CD14-positive monocyte (primary cell): ENCODE measurements around the gene RNASE4. TPM values are rescaled to one million over a fixed set of nuclear protein-coding genes. Genes with fewer than 3 reads are reported as not detected.
"Not testable (repeated sequence)": the region's sequence is repeated elsewhere in the genome, so short reads cannot be mapped to it uniquely, and the experiment has no call there.

Experiments
- DNase-seq, 3 donors: peaks; one replicate each; pipeline ENCODE4 v3.0.0-alpha.2; 2011 to 2022
- H2AFZ ChIP-seq: 2 replicates; pipeline ENCODE4 v1.6.0; 2012; ENCODE audit warnings: mild to moderate bottlenecking, low read depth, low read length, inconsistent platforms; ENCODE audit not compliant: insufficient read depth, poor library complexity, severe bottlenecking
- H3K27ac ChIP-seq, 2 donors: 1 replicate in 1 of 2; 2 replicates in 1 of 2; pipeline ENCODE4 v1.5.1; 2012 to 2013; ENCODE audit warnings: low read length in 2 of 2, control low read depth in 1 of 2, inconsistent platforms in 1 of 2, low read depth in 1 of 2, mild to moderate bottlenecking in 1 of 2
- H3K27me3 ChIP-seq, 2 donors: one replicate each; pipeline versions ENCODE4 v1.6.0 to v1.6.1; 2011 to 2013; ENCODE audit warnings: low read length in 2 of 2; ENCODE audit not compliant: control insufficient read depth in 2 of 2, insufficient read depth in 2 of 2
- H3K36me3 ChIP-seq, 2 donors: replicated peaks in 1 of 2; 1 replicate in 1 of 2; 2 replicates in 1 of 2; pipeline versions ENCODE4 v1.5.1 to v1.6.1; 2012 to 2013; ENCODE audit warnings: low read length in 2 of 2, control low read depth in 1 of 2, inconsistent platforms in 1 of 2, mild to moderate bottlenecking in 1 of 2; ENCODE audit not compliant: insufficient read depth in 2 of 2, control insufficient read depth in 1 of 2
- H3K4me1 ChIP-seq, 2 donors: 1 replicate in 1 of 2; 2 replicates in 1 of 2; pipeline versions ENCODE4 v1.5.1 to v1.6.1; 2012 to 2013; ENCODE audit warnings: low read length in 2 of 2, control low read depth in 1 of 2, inconsistent platforms in 1 of 2, mild to moderate bottlenecking in 1 of 2, moderate library complexity in 1 of 2; ENCODE audit not compliant: insufficient read depth in 2 of 2, control insufficient read depth in 1 of 2
- H3K4me2 ChIP-seq: replicated peaks from 2 replicates; pipeline ENCODE3; 2012; ENCODE audit warnings: low read length, moderate library complexity, mild to moderate bottlenecking; ENCODE audit not compliant: poor library complexity, severe bottlenecking; ENCODE audit errors: extremely low read depth
- H3K4me3 ChIP-seq, 3 experiments: fragments of 200-600 bp in 1 of 3; sonication (generic) in 1 of 3; replicated peaks in 1 of 3; 1 replicate in 2 of 3; 2 replicates in 1 of 3; pipeline ENCODE4 v1.5.1; 2011 to 2013; ENCODE audit warnings: low read length in 3 of 3, mild to moderate bottlenecking in 3 of 3, control low read depth in 2 of 3, low read depth in 2 of 3, inconsistent platforms in 1 of 3, moderate library complexity in 1 of 3
- H3K79me2 ChIP-seq: 2 replicates; pipeline ENCODE4 v1.6.0; 2012; ENCODE audit warnings: mild to moderate bottlenecking, control low read depth, inconsistent platforms, low read length, moderate library complexity; ENCODE audit not compliant: insufficient read depth
- H3K9ac ChIP-seq: 2 replicates; pipeline ENCODE4 v1.6.0; 2017; ENCODE audit warnings: low read length, mild to moderate bottlenecking; ENCODE audit not compliant: insufficient read depth, poor library complexity, severe bottlenecking
- H3K9me3 ChIP-seq, 2 donors: replicated peaks in 1 of 2; 1 replicate in 1 of 2; 2 replicates in 1 of 2; pipeline versions ENCODE4 v1.5.1 to v1.6.1; 2012 to 2013; ENCODE audit warnings: low read length in 2 of 2, control low read depth in 1 of 2; ENCODE audit not compliant: control insufficient read depth in 1 of 2, insufficient read depth in 1 of 2
- H4K20me1 ChIP-seq: 2 replicates; pipeline ENCODE4 v1.6.0; 2012; ENCODE audit warnings: mild to moderate bottlenecking, low read length, control low read depth, moderate library complexity; ENCODE audit not compliant: insufficient read depth
- H3K27ac Mint-ChIP-seq, 7 donors: one replicate each; pipeline ENCODE4 v1.8.0; 2020; ENCODE audit warnings: mild to moderate bottlenecking in 7 of 7, mixed read lengths in 7 of 7, moderate library complexity in 6 of 7, inconsistent platforms in 2 of 7
- H3K27me3 Mint-ChIP-seq, 3 donors: one replicate each; pipeline ENCODE4 v1.8.0; 2021 to 2022; ENCODE audit warnings: low read depth in 3 of 3, mild to moderate bottlenecking in 3 of 3, mixed read lengths in 3 of 3, moderate library complexity in 3 of 3, inconsistent platforms in 1 of 3
- H3K36me3 Mint-ChIP-seq, 2 donors: one replicate each; pipeline ENCODE4 v1.8.0; 2020; ENCODE audit warnings: mixed read lengths in 2 of 2, inconsistent platforms in 1 of 2, mild to moderate bottlenecking in 1 of 2
- H3K4me1 Mint-ChIP-seq: one replicate; pipeline ENCODE4 v1.8.0; 2020; ENCODE audit warnings: mild to moderate bottlenecking, mixed read lengths
- H3K4me3 Mint-ChIP-seq, 2 donors: one replicate each; pipeline ENCODE4 v1.8.0; 2020; ENCODE audit warnings: mild to moderate bottlenecking in 2 of 2, mixed read lengths in 2 of 2, moderate library complexity in 1 of 2
- H3K9me3 Mint-ChIP-seq, 7 donors: one replicate each; pipeline ENCODE4 v1.8.0; 2020 to 2022; ENCODE audit warnings: mixed read lengths in 7 of 7, mild to moderate bottlenecking in 6 of 7, moderate library complexity in 6 of 7, inconsistent platforms in 2 of 7
- CTCF ChIP-seq: fragments of 200-600 bp; IDR thresholded peaks from one replicate; pipeline ENCODE4 v1.8.0; 2022; ENCODE audit warnings: antibody characterized with exemption, mild to moderate bottlenecking
- WGBS: methylation state at CpG from one replicate; pipeline ENCODE4 v1.1.5; 2013; ENCODE audit warnings: missing lambda C conversion rate; ENCODE audit not compliant: insufficient coverage; 5-methylcytosine and 5-hydroxymethylcytosine counted together
- intact Hi-C, 2 donors: fragments of 100-400 bp; cut with micrococcal nuclease; formaldehyde crosslinking; loops; one replicate each; pipeline versions ENCODE4 v1.15.0 to v1.15.1; 2023
- polyA plus RNA-seq, 3 donors: library from polyadenylated mRNA; depleted of rRNA in 1 of 3; unstranded in 2 of 3; stranded (reverse) in 1 of 3; fragments of 300-500 nt in 2 of 3; fragments of >200 nt in 1 of 3; fragmentation: Illumina TruSeq in 2 of 3; gene quantifications; 1 replicate in 2 of 3; 2 replicates in 1 of 3; pipeline ENCODE4 v1.2.3, GENCODE V29; 2012 to 2021

Gene RNASE4
- polyA plus RNA-seq, 3 donors = 18.5 to 85.8 (median 49.1) TPM

GRCh38 chr14:20698934-20699333 is 14.6 kb downstream of the RNASE4 start:
- Mint-ChIP-seq H3K4me1 (peaks cover 14% of the 10 kb centered on the region), H3K27me3 (no peaks in the 10 kb centered on the region), H3K4me3 (no peak overlapping the region), H3K27ac (no peak overlapping the region), H3K36me3 (peaks cover 17 to 24% of the 10 kb centered on the region in 2 donors), H3K9me3 (peaks cover 0 to 9% (median 0%) of the 10 kb centered on the region in 7 donors)
- H2AFZ ChIP-seq = no peak overlapping the region
- no peak for TF ChIP-seq CTCF
- intact Hi-C loops = loop anchor here (2.0 to 10.0 kb wide), 3 partner anchors 156 to 276 kb away; no protein-coding TSS in a partner anchor
- no peak overlapping the region for H3K9ac ChIP-seq
- H3K9me3 ChIP-seq = no peaks in the 10 kb centered on the region
- no peaks in the 10 kb centered on the region for H4K20me1 ChIP-seq
- H3K79me2 ChIP-seq = no peaks in the 10 kb centered on the region
- H3K27ac ChIP-seq = no peak overlapping the region
- no peak overlapping the region for H3K4me2 ChIP-seq
- H3K36me3 ChIP-seq = peaks cover 8 to 14% of the 10 kb centered on the region in 2 donors
- DNase-seq = no peak
- no peaks in the 10 kb centered on the region for H3K27me3 ChIP-seq
- H3K4me3 ChIP-seq = no peak overlapping the region
- H3K4me1 ChIP-seq = peaks cover 12 to 16% of the 10 kb centered on the region in 2 donors
- 90% methylated on average over 2 of the region's 5 CpGs for WGBS

- H3K4me1 ChIP-seq = peaks cover 12 to 16% of the 10 kb centered on the region in 2 donors
- H2AFZ ChIP-seq = no peak overlapping the region
- H3K4me3 Mint-ChIP-seq = no peak overlapping the region
- no peaks in the 10 kb centered on the region for H3K9me3 ChIP-seq
- no peak overlapping the region for H3K27ac ChIP-seq
- peaks cover 0 to 9% (median 0%) of the 10 kb centered on the region in 7 donors for H3K9me3 Mint-ChIP-seq
- no peak for DNase-seq
- intact Hi-C loops = loop anchor here (2.0 to 10.0 kb wide), 3 partner anchors 155 to 275 kb away; no protein-coding TSS in a partner anchor
- no peak overlapping the region for H3K4me3 ChIP-seq
- H3K27me3 ChIP-seq = no peaks in the 10 kb centered on the region
- no peak overlapping the region for H3K9ac ChIP-seq
- H3K79me2 ChIP-seq = no peaks in the 10 kb centered on the region
- H3K36me3 Mint-ChIP-seq = peaks cover 10 to 18% of the 10 kb centered on the region in 2 donors
- H3K4me2 ChIP-seq = no peak overlapping the region
- H4K20me1 ChIP-seq = no peaks in the 10 kb centered on the region
- H3K27me3 Mint-ChIP-seq = no peaks in the 10 kb centered on the region
- no peak for TF ChIP-seq CTCF
- no peak overlapping the region for H3K27ac Mint-ChIP-seq
- H3K36me3 ChIP-seq = peaks cover 5 to 10% of the 10 kb centered on the region in 2 donors
- peaks cover 14% of the 10 kb centered on the region for H3K4me1 Mint-ChIP-seq
These were observed 15.6 kb downstream of the RNASE4 start for GRCh38 chr14:20699931-20700330.

GRCh38 chr14:20700965-20701364 is 16.6 kb downstream of the RNASE4 start:
- H3K27me3 Mint-ChIP-seq, H3K9ac ChIP-seq, H3K9me3 Mint-ChIP-seq, H3K4me3 ChIP-seq, H3K4me2 ChIP-seq, H3K79me2 ChIP-seq, intact Hi-C loops, H2AFZ ChIP-seq, DNase-seq, H4K20me1 ChIP-seq, H3K27ac Mint-ChIP-seq, H3K9me3 ChIP-seq, H3K27me3 ChIP-seq, H3K27ac ChIP-seq, H3K4me3 Mint-ChIP-seq: not testable (repeated sequence)
- H3K36me3 ChIP-seq = peaks cover 3 to 10% of the 10 kb centered on the region in 2 donors
- Mint-ChIP-seq H3K4me1 (peaks cover 14% of the 10 kb centered on the region), H3K36me3 (peaks cover 5 to 10% of the 10 kb centered on the region in 2 donors)
- peaks cover 12 to 16% of the 10 kb centered on the region in 2 donors for H3K4me1 ChIP-seq
- WGBS = 100% methylated on average over 7 of the region's 7 CpGs
